CD4-positive, alpha-beta T cell treated with Interleukin-21 for 1 hour (primary cell): ENCODE data around the gene TANGO2.

Experiments
- DNase-seq: peaks from one replicate; pipeline ENCODE4 v3.0.0-alpha.2; 2020

TANGO2 gene

GRCh38 chr22:20020533-20021195, at the start of gene TANGO2:
Gene TANGO2 (plus strand): TSS chr22:20021110. CDS start chr22:20036799, 15,689 bp downstream.
- peak; percentile 94 for DNase-seq

GRCh38 chr22:19971276-19972124, 49.4 kb upstream of the TANGO2 start:
- no peak for DNase-seq

GRCh38 chr22:19972251-19972650, 48.7 kb upstream of the TANGO2 start:
- no peak for DNase-seq

- no peak for DNase-seq
Measured at GRCh38 chr22:19972652-19973550, 48.0 kb upstream of the TANGO2 start.

GRCh38 chr22:19973551-19974267, 47.2 kb upstream of the TANGO2 start:
- DNase-seq = no peak

GRCh38 chr22:19974268-19974861, 46.5 kb upstream of the TANGO2 start:
- peak; percentile 38 for DNase-seq

- DNase-seq = no peak
Measured at GRCh38 chr22:19974935-19975706, 45.8 kb upstream of the TANGO2 start.

GRCh38 chr22:19975707-19976035, 45.2 kb upstream of the TANGO2 start:
- DNase-seq = no peak

GRCh38 chr22:19976671-19977070, 44.2 kb upstream of the TANGO2 start:
- DNase-seq = no peak

GRCh38 chr22:19977296-19978243, 43.3 kb upstream of the TANGO2 start:
- no peak for DNase-seq

- no peak for DNase-seq
Measured at GRCh38 chr22:19978748-19979147, 42.2 kb upstream of the TANGO2 start.

GRCh38 chr22:19979712-19980493, 41.0 kb upstream of the TANGO2 start:
- no peak for DNase-seq

- DNase-seq = no peak
Measured at GRCh38 chr22:19980766-19981165, 40.1 kb upstream of the TANGO2 start.

- DNase-seq = no peak
Measured at GRCh38 chr22:19981171-19981960, 39.5 kb upstream of the TANGO2 start.

GRCh38 chr22:19981961-19982920, 38.7 kb upstream of the TANGO2 start:
- DNase-seq = no peak

- DNase-seq = no peak
Measured at GRCh38 chr22:19982991-19983578, 37.8 kb upstream of the TANGO2 start.

GRCh38 chr22:19983741-19984140, 37.2 kb upstream of the TANGO2 start:
- DNase-seq = no peak
